SK-N-SH (cell line): ENCODE data around the gene TMEM266. TPM values are rescaled to one million over a fixed set of nuclear protein-coding genes. Genes with fewer than 3 reads are reported as not detected.
A peak's percentile ranks its signal among the peaks of the same experiment; 100 is the strongest.

Experiments used
- CTCF ChIA-PET: fragments of 300-600, 350-600 bp; formaldehyde crosslinking; extraction: SDS; loops from one replicate; lab custom pipeline; 2021; lab: Yijun Ruan, JAX
- POLR2A ChIA-PET: fragments of 350-600 bp; sonication (Branson Sonifier 250); formaldehyde crosslinking; extraction: SDS; loops from one replicate; lab custom pipeline; 2020; ENCODE audit warnings: antibody characterized with exemption, inconsistent platforms; lab: Yijun Ruan, JAX
- DNase-seq: peaks from one replicate; pipeline ENCODE4 v3.0.0; 2012
- H2AFZ ChIP-seq: fragments of 200-600 bp; sonication (generic); 2 replicates; pipeline ENCODE4 v1.8.1; 2016; ENCODE audit warnings: antibody characterized with exemption, mild to moderate bottlenecking, low read depth
- H3F3A ChIP-seq: fragments of 200-600 bp; sonication (generic); replicated peaks from 2 replicates; pipeline ENCODE3; 2016; ENCODE audit warnings: antibody characterized with exemption, mild to moderate bottlenecking; ENCODE audit not compliant: insufficient read depth
- H3K27ac ChIP-seq, 2 experiments: fragments of 200-500 bp in 1 of 2; fragments of 200-600 bp in 1 of 2; sonication (Bioruptor generic) in 1 of 2; sonication (generic), shearing (Covaris generic) in 1 of 2; 2 replicates each; pipeline versions ENCODE4 v1.5.1 to v1.6.1; 2014 to 2016; ENCODE audit warnings: low read depth in 2 of 2, inconsistent platforms in 1 of 2, low read length in 1 of 2, mild to moderate bottlenecking in 1 of 2, mixed read lengths in 1 of 2
- H3K27me3 ChIP-seq: fragments of 200-600 bp; sonication (generic), shearing (Covaris generic); 2 replicates; pipeline ENCODE4 v1.6.1; 2016; ENCODE audit warnings: mixed run types; ENCODE audit not compliant: insufficient read depth
- H3K36me3 ChIP-seq, 2 experiments: fragments of 200-500 bp in 1 of 2; fragments of 200-600 bp in 1 of 2; sonication (Bioruptor generic) in 1 of 2; sonication (generic) in 1 of 2; replicated peaks in 1 of 2; 2 replicates each; pipeline versions ENCODE3 to v1.5.1; 2014 to 2016; ENCODE audit warnings: low read length in 1 of 2, mild to moderate bottlenecking in 1 of 2; ENCODE audit not compliant: insufficient read depth in 2 of 2, control insufficient read depth in 1 of 2
- H3K4me1 ChIP-seq, 2 experiments: fragments of 200-500 bp in 1 of 2; fragments of 200-600 bp in 1 of 2; sonication (Bioruptor generic) in 1 of 2; sonication (generic), shearing (Covaris generic) in 1 of 2; 2 replicates each; pipeline versions ENCODE4 v1.5.1 to v1.6.1; 2014 to 2016; ENCODE audit warnings: low read depth in 1 of 2, low read length in 1 of 2, mixed run types in 1 of 2; ENCODE audit not compliant: insufficient read depth in 2 of 2, control insufficient read depth in 1 of 2
- H3K4me2 ChIP-seq: fragments of 200-600 bp; sonication (generic), shearing (Covaris generic); 2 replicates; pipeline ENCODE4 v1.6.1; 2017; ENCODE audit warnings: mixed run types
- H3K4me3 ChIP-seq, 2 experiments: fragments of 200-500 bp in 1 of 2; fragments of 200-600 bp in 1 of 2; sonication (Bioruptor generic) in 1 of 2; sonication (generic), shearing (Covaris generic) in 1 of 2; 2 replicates each; pipeline versions ENCODE4 v1.5.1 to v1.8.1; 2014 to 2016; ENCODE audit warnings: low read depth in 2 of 2, inconsistent platforms in 1 of 2, low read length in 1 of 2, mild to moderate bottlenecking in 1 of 2, mixed read lengths in 1 of 2, moderate library complexity in 1 of 2
- H3K79me2 ChIP-seq: fragments of 200-600 bp; sonication (generic); 2 replicates; pipeline ENCODE4 v1.8.1; 2017; ENCODE audit warnings: mild to moderate bottlenecking; ENCODE audit not compliant: insufficient read depth
- H3K9ac ChIP-seq: fragments of 200-600 bp; sonication (generic); 2 replicates; pipeline ENCODE4 v1.6.1; 2017; ENCODE audit warnings: mixed run types
- H3K9me2 ChIP-seq: fragments of 200-600 bp; sonication (generic); 2 replicates; pipeline ENCODE4 v1.6.1; 2017; ENCODE audit warnings: mixed run types
- H3K9me3 ChIP-seq: fragments of 200-600 bp; sonication (generic); 2 replicates; pipeline ENCODE4 v1.6.1; 2017; ENCODE audit warnings: mixed run types, mild to moderate bottlenecking, moderate library complexity
- H4K20me1 ChIP-seq: fragments of 200-600 bp; sonication (generic); 2 replicates; pipeline ENCODE4 v1.6.1; 2017; ENCODE audit warnings: mild to moderate bottlenecking, mixed run types; ENCODE audit not compliant: insufficient read depth
- CHD2 ChIP-seq: fragments of 150-350 bp; IDR thresholded peaks from 2 replicates; pipeline ENCODE4 v1.6.1; 2018; ENCODE audit warnings: low read length; ENCODE audit not compliant: partially characterized antibody
- CTCF ChIP-seq: fragments of 200-600 bp; sonication (generic); IDR thresholded peaks from 2 replicates; pipeline ENCODE4 v1.6.1; 2017; ENCODE audit warnings: antibody characterized with exemption, mild to moderate bottlenecking, moderate library complexity
- ELF1 ChIP-seq: IDR thresholded peaks from 2 replicates; pipeline ENCODE4 v1.4.0; 2012
- EP300 ChIP-seq, 2 experiments: IDR thresholded peaks; 2 replicates each; pipeline versions ENCODE4 v1.4.0 to v1.6.1; 2012; ENCODE audit warnings: borderline replicate concordance in 1 of 2, low read depth in 1 of 2, low read length in 1 of 2
- IRF3 ChIP-seq: fragments of 150-350 bp; IDR thresholded peaks from 2 replicates; pipeline ENCODE4 v1.6.1; 2016; ENCODE audit warnings: mild to moderate bottlenecking, low read depth, low read length
- JUND ChIP-seq: IDR thresholded peaks from 2 replicates; pipeline ENCODE4 v1.4.0; 2012
- MEF2A ChIP-seq: IDR thresholded peaks from 2 replicates; pipeline ENCODE4 v1.4.0; 2012; ENCODE audit warnings: low read depth, borderline replicate concordance
- MXI1 ChIP-seq: IDR thresholded peaks from 2 replicates; pipeline ENCODE4 v1.6.1; 2012; ENCODE audit warnings: mild to moderate bottlenecking, low read depth, low read length, improper control_type of control experiment
- RAD21 ChIP-seq: IDR thresholded peaks from 2 replicates; pipeline ENCODE4 v1.6.1; 2012; ENCODE audit warnings: mild to moderate bottlenecking, low read length
- SIN3A ChIP-seq: IDR thresholded peaks from 2 replicates; pipeline ENCODE4 v1.6.1; 2012; ENCODE audit warnings: low read depth, mild to moderate bottlenecking, low read length, moderate library complexity, borderline replicate concordance
- TEAD4 ChIP-seq: IDR thresholded peaks from 2 replicates; pipeline ENCODE4 v1.4.0; 2012; ENCODE audit warnings: mild to moderate bottlenecking, borderline replicate concordance; ENCODE audit not compliant: insufficient read depth
- whole genome bisulfite sequencing: methylation state at CpG from one replicate; pipeline ENCODE4 v1.1.6; 2017; ENCODE audit warnings: low lambda C conversion rate; 5-methylcytosine and 5-hydroxymethylcytosine counted together
- polyA plus RNA-seq, 3 experiments: library from polyadenylated mRNA; depleted of rRNA; stranded (reverse); fragments of >200 nt; gene quantifications; 2 replicates each; pipeline ENCODE4 v1.2.3, GENCODE V29; 2012

The TMEM266 gene
- polyA plus RNA-seq, 1 of the 3 experiments (the other 2 are of a cell fraction): 0.07 TPM

GRCh38 chr15:76058714-76059319 lies 968 bp upstream of the TMEM266 start:
- POLR2A ChIA-PET: no interaction called here
- Histone ChIP-seq H3K4me2 (peak overlapping the region; percentile 87), H3K27ac (no peak overlapping the region), H3K9me3 (no peaks in the 10 kb centered on the region), H3F3A (no peaks in the 10 kb centered on the region), H4K20me1 (no peaks in the 10 kb centered on the region), H3K79me2 (no peaks in the 10 kb centered on the region), H3K4me1 (peaks cover 5 to 11% of the 10 kb centered on the region in 2 experiments; a peak in 3 of 4 replicates), H3K9ac (no peak overlapping the region), H3K36me3 (no peaks in the 10 kb centered on the region), H3K4me3 (peak overlapping the region; percentile 61 to 62), H3K27me3 (peaks cover 33% of the 10 kb centered on the region), H3K9me2 (no peaks in the 10 kb centered on the region), H2AFZ (peak overlapping the region; percentile 94; the same call in 1 of the 2 replicates)
- CTCF ChIA-PET: interaction anchor here (0.8 to 12.0 kb wide), 32 partner anchors 8 to 280 kb away, joined by 3 to 322 read pairs (median 4); partner anchors contain the start of gene NRG4
- peak; percentile 50 for DNase-seq
- WGBS: 7% methylated on average over 17 of the region's 18 CpGs
- peak; percentile 52 for TF ChIP-seq RAD21
- no peak for TF ChIP-seq ELF1
- peak; percentile 31; the same call in 1 of the 2 replicates for TF ChIP-seq CTCF

- no peaks in the 10 kb centered on the region for H3K36me3 ChIP-seq
- TF ChIP-seq MEF2A (no peak), JUND (no peak), MXI1 (no peak), IRF3 (no peak), CHD2 (no peak), TEAD4 (no peak), EP300 (IDR thresholded peaks at IDR 0.05; ENCODE audit: borderline replicate concordance in 1 of 2, low read depth in 1 of 2, low read length in 1 of 2) (no peak), SIN3A (no peak)
- TF ChIP-seq, all 33 proteins: peak for 0
Measured at GRCh38 chr15:76060118-76060989, 569 bp downstream of the TMEM266 start.

More at GRCh38 chr15:76060118-76060989, 569 bp downstream of the TMEM266 start:
- Histone ChIP-seq H3K4me2 (peak overlapping the region; percentile 80), H3K4me3 (peak overlapping the region; percentile 61 to 62), H3K27ac (no peak overlapping the region; a peak in 1 of 4 replicates), H3K9me2 (no peaks in the 10 kb centered on the region), H3K9ac (no peak overlapping the region), H3K9me3 (no peaks in the 10 kb centered on the region), H4K20me1 (no peaks in the 10 kb centered on the region), H3F3A (no peaks in the 10 kb centered on the region), H2AFZ (peak overlapping the region; percentile 91; the same call in 1 of the 2 replicates), H3K4me1 (peaks cover 5 to 11% of the 10 kb centered on the region in 2 experiments; a peak in 3 of 4 replicates), H3K27me3 (peaks cover 37% of the 10 kb centered on the region), H3K79me2 (no peaks in the 10 kb centered on the region)
- no peak for DNase-seq
- ChIA-PET POLR2A (interaction anchor here (1.3 kb wide), 1 partner anchor 79 kb away, joined by 5 read pairs; no protein-coding TSS in a partner anchor), CTCF (interaction anchor here (0.7 to 12.0 kb wide), 14 partner anchors 17 to 278 kb away, joined by 3 to 322 read pairs (median 4); no protein-coding TSS in a partner anchor)
- 29% methylated on average over 17 of the region's 20 CpGs for WGBS
